GM23338 (cell line): ENCODE data around the gene BLOC1S1.

Source experiments
- CREB1 ChIP-seq: fragments of 250-450 bp; sonication (Bioruptor Pico); IDR thresholded peaks from 2 replicates; pipeline ENCODE4 v1.5.0; 2020; ENCODE audit warnings: low read depth, mild to moderate bottlenecking, moderate library complexity
- EZH2 ChIP-seq: fragments of 200-600 bp; sonication (generic); IDR thresholded peaks from one replicate; pipeline ENCODE4 v1.8.0; 2017; ENCODE audit warnings: antibody characterized with exemption, mild to moderate bottlenecking, low read depth; ENCODE audit not compliant: unreplicated experiment
- EZH2phosphoT487 ChIP-seq: fragments of 200-600 bp; sonication (generic); IDR thresholded peaks from one replicate; pipeline ENCODE4 v1.8.1; 2018; ENCODE audit warnings: antibody characterized with exemption; ENCODE audit not compliant: unreplicated experiment
- JUNB ChIP-seq: IDR thresholded peaks from one replicate; pipeline ENCODE4 v1.6.1; 2016; ENCODE audit warnings: antibody characterized with exemption; ENCODE audit not compliant: unreplicated experiment
- POLR2AphosphoS5 ChIP-seq: IDR thresholded peaks from 2 replicates; pipeline ENCODE4 v1.6.1; 2016; ENCODE audit warnings: antibody characterized with exemption, low read depth
- REST ChIP-seq: IDR thresholded peaks from one replicate; pipeline ENCODE4 v1.6.1; 2018; ENCODE audit warnings: antibody characterized with exemption; ENCODE audit not compliant: unreplicated experiment
- STAT1 ChIP-seq: IDR thresholded peaks from one replicate; pipeline ENCODE4 v1.6.1; 2016; ENCODE audit warnings: antibody characterized with exemption; ENCODE audit not compliant: unreplicated experiment
- ZNF114 ChIP-seq: fragments of 250-450 bp; sonication (Bioruptor Pico); IDR thresholded peaks from 2 replicates; pipeline ENCODE4 v1.5.0; 2020; ENCODE audit warnings: mild to moderate bottlenecking, moderate library complexity
- ZNF331 ChIP-seq: fragments of 250-450 bp; sonication (Bioruptor Pico); IDR thresholded peaks from 2 replicates; pipeline ENCODE4 v1.5.0; 2020; ENCODE audit warnings: low read depth, mild to moderate bottlenecking, moderate library complexity
- ZNF462 ChIP-seq: fragments of 250-450 bp; sonication (Bioruptor Pico); IDR thresholded peaks from 2 replicates; pipeline ENCODE4 v1.5.0; 2020; ENCODE audit warnings: mild to moderate bottlenecking, moderate library complexity
- TF ChIP-seq, protein P1 (sequence below), 2 experiments: fragments of 200-600 bp in 1 of 2; sonication (generic) in 1 of 2; conservative IDR thresholded peaks; 2 replicates each; pipeline versions ENCODE4 v1.5.1 to v1.6.1; 2016 to 2017; ENCODE audit warnings: antibody characterized with exemption in 2 of 2, low read depth in 2 of 2, mild to moderate bottlenecking in 2 of 2, moderate library complexity in 1 of 2
- TF ChIP-seq, protein P2 (sequence below): IDR thresholded peaks from 2 replicates; pipeline ENCODE4 v1.6.1; 2016; ENCODE audit warnings: antibody characterized with exemption

GRCh38 chr12:55724226-55724939 lies 8.5 kb downstream of the BLOC1S1 start:
- TF ChIP-seq, protein P1, sequence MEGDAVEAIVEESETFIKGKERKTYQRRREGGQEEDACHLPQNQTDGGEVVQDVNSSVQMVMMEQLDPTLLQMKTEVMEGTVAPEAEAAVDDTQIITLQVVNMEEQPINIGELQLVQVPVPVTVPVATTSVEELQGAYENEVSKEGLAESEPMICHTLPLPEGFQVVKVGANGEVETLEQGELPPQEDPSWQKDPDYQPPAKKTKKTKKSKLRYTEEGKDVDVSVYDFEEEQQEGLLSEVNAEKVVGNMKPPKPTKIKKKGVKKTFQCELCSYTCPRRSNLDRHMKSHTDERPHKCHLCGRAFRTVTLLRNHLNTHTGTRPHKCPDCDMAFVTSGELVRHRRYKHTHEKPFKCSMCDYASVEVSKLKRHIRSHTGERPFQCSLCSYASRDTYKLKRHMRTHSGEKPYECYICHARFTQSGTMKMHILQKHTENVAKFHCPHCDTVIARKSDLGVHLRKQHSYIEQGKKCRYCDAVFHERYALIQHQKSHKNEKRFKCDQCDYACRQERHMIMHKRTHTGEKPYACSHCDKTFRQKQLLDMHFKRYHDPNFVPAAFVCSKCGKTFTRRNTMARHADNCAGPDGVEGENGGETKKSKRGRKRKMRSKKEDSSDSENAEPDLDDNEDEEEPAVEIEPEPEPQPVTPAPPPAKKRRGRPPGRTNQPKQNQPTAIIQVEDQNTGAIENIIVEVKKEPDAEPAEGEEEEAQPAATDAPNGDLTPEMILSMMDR (conservative IDR thresholded peaks at IDR 0.05; ENCODE audit: low read depth in 2 of 2): peak; percentile 72 to 87
- TF ChIP-seq JUNB: no peak
- no peak for TF ChIP-seq EZH2
- TF ChIP-seq CREB1: no peak
- TF ChIP-seq POLR2AphosphoS5: no peak
- TF ChIP-seq STAT1: no peak
- TF ChIP-seq REST: no peak
- TF ChIP-seq EZH2phosphoT487: no peak
- no peak for TF ChIP-seq ZNF462 (CRISPR knock-in tag)
- TF ChIP-seq ZNF114 (CRISPR knock-in tag): no peak
- TF ChIP-seq, protein P2, sequence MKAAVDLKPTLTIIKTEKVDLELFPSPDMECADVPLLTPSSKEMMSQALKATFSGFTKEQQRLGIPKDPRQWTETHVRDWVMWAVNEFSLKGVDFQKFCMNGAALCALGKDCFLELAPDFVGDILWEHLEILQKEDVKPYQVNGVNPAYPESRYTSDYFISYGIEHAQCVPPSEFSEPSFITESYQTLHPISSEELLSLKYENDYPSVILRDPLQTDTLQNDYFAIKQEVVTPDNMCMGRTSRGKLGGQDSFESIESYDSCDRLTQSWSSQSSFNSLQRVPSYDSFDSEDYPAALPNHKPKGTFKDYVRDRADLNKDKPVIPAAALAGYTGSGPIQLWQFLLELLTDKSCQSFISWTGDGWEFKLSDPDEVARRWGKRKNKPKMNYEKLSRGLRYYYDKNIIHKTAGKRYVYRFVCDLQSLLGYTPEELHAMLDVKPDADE: no peak
- no peak for TF ChIP-seq ZNF331
